Tibial nerve (tissue), 4 donors: ENCODE data around the gene EML2. TPM values are rescaled to one million over a fixed set of nuclear protein-coding genes. Genes with fewer than 3 reads are reported as not detected.

Source experiments
- DNase-seq, 2 donors: peaks; one replicate each; pipeline ENCODE4 v3.0.0-alpha.2; 2019; ENCODE audit warnings: low spot score in 2 of 2
- H3K27ac ChIP-seq, 4 donors: fragments of 200-600 bp; sonication (generic) in 3 of 4; one replicate each; pipeline ENCODE4 v1.5.1; 2017 to 2019; ENCODE audit warnings: mild to moderate bottlenecking in 1 of 4
- H3K27me3 ChIP-seq, 2 donors: fragments of 200-600 bp; sonication (generic) in 1 of 2; one replicate each; pipeline versions ENCODE4 v1.5.1 to v1.6.0; 2017 to 2019
- H3K36me3 ChIP-seq, 3 donors: fragments of 200-600 bp; sonication (generic); one replicate each; pipeline ENCODE4 v1.5.1; 2018 to 2019
- H3K4me1 ChIP-seq, 4 donors: fragments of 200-600 bp; sonication (generic) in 3 of 4; one replicate each; pipeline ENCODE4 v1.5.1; 2017 to 2019
- H3K4me3 ChIP-seq, 4 donors: fragments of 200-600 bp; sonication (generic) in 3 of 4; one replicate each; pipeline ENCODE4 v1.5.1; 2017 to 2019; ENCODE audit warnings: mild to moderate bottlenecking in 1 of 4, moderate library complexity in 1 of 4
- H3K9me3 ChIP-seq, 4 donors: fragments of 200-600 bp; sonication (generic) in 3 of 4; one replicate each; pipeline ENCODE4 v1.5.1; 2017 to 2019
- CTCF ChIP-seq, 5 experiments: fragments of 200-600 bp in 3 of 5; fragments of 450-650 bp in 2 of 5; sonication (generic) in 3 of 5; IDR thresholded peaks; one replicate each; pipeline ENCODE4 v1.5.1; 2016 to 2019; ENCODE audit warnings: antibody characterized with exemption in 5 of 5, mild to moderate bottlenecking in 3 of 5, moderate library complexity in 2 of 5
- EP300 ChIP-seq, 2 donors: sonication (generic); formaldehyde crosslinking; IDR thresholded peaks; one replicate each; pipeline ENCODE4 v1.6.1; 2017; ENCODE audit warnings: antibody characterized with exemption in 2 of 2, mild to moderate bottlenecking in 1 of 2
- POLR2A ChIP-seq, 2 donors: fragments of 450-650 bp; IDR thresholded peaks; one replicate each; pipeline ENCODE4 v1.6.1; 2017; ENCODE audit warnings: antibody characterized with exemption in 2 of 2, mild to moderate bottlenecking in 2 of 2, moderate library complexity in 2 of 2
- WGBS, 2 donors: methylation state at CpG; one replicate each; pipeline ENCODE4 v1.1.5; 2018; 5-methylcytosine and 5-hydroxymethylcytosine counted together
- small RNA-seq: library from RNA; depleted of rRNA; stranded (forward); fragments of <200 nt; gene quantifications from one replicate; pipeline ENCODE3, GENCODE V24; 2016
- total RNA-seq, 4 donors: library from RNA; depleted of rRNA; stranded (reverse); fragments of >200 nt; gene quantifications; one replicate each; pipeline ENCODE4 v1.1.0, GENCODE V29; 2016

EML2 gene
- total RNA-seq, 4 donors from 2014 or later, result 21.0 to 57.1 (median 25.0) TPM

GRCh38 chr19:45560038-45560437 lies 79.2 kb downstream of the EML2 start:
- no peaks in the 10 kb centered on the region for H3K9me3 ChIP-seq
- no peaks in the 10 kb centered on the region for H3K27me3 ChIP-seq
- H3K27ac ChIP-seq, result no peak overlapping the region
- no peak for DNase-seq
- H3K4me3 ChIP-seq, result no peak overlapping the region
- H3K36me3 ChIP-seq, result no peaks in the 10 kb centered on the region
- H3K4me1 ChIP-seq, result peaks cover 0 to 19% (median 3%) of the 10 kb centered on the region in 4 donors
- WGBS, 2 donors, result 85 to 87% methylated on average over 5 of the region's 5 CpGs
- TF ChIP-seq CTCF (IDR thresholded peaks at IDR 0.05) (no peak), POLR2A (IDR thresholded peaks at IDR 0.05) (no peak), EP300 (IDR thresholded peaks at IDR 0.05) (no peak)

Small RNA genes within 50 kb of the gene (small RNA-seq; reads per million reads assigned to genes)
- gene MIR642A, result 0.38 reads per million
- not detected for gene RN7SL836P

Other genes starting within 250 kb of the EML2 start
- gene PPP1R13L, start 234.3 kb downstream of the EML2 start, total RNA-seq, result 10 to 100 TPM; 10.0 to 27.9 (median 17.1) TPM
- 10 to 100 TPM in 1 of 4 donors, 1 to 10 TPM in 3; 2.2 to 10.8 (median 6.2) TPM for gene POLR1G, start 232.8 kb downstream of the EML2 start, total RNA-seq
- gene ERCC1, start 215.5 kb downstream of the EML2 start, total RNA-seq, result 100 to 1,000 TPM in 2 of 4 donors, 10 to 100 TPM in 2; 95.5 to 161 (median 99.2) TPM
- 1 to 10 TPM in 2 of 4 donors, under 1 TPM in 2; 0.60 to 4.9 (median 1.8) TPM for gene FOSB, start 171.4 kb downstream of the EML2 start, total RNA-seq
- 1 to 10 TPM; 1.5 to 5.9 (median 3.5) TPM for gene RTN2, start 142.3 kb downstream of the EML2 start, total RNA-seq
- 1 to 10 TPM in 1 of 4 donors, under 1 TPM in 2, not detected in 1; 0.39 to 5.0 (median 0.60) TPM for gene PPM1N, start 141.0 kb downstream of the EML2 start, total RNA-seq
- gene VASP, start 131.9 kb downstream of the EML2 start, total RNA-seq, result 10 to 100 TPM; 39.1 to 74.4 (median 59.2) TPM
- gene OPA3, start 54.6 kb downstream of the EML2 start, total RNA-seq, result 1 to 10 TPM; 4.8 to 6.7 (median 5.7) TPM
- gene GPR4, start 37.2 kb downstream of the EML2 start, total RNA-seq, result 10 to 100 TPM; 12.6 to 15.6 (median 13.8) TPM
- 1 to 10 TPM in 1 of 4 donors, under 1 TPM in 1, not detected in 2; 0.98 to 2.4 TPM for gene GIPR, start 28.8 kb upstream of the EML2 start, total RNA-seq
- gene SNRPD2, start 52.6 kb upstream of the EML2 start, total RNA-seq, result 100 to 1,000 TPM; 125 to 151 (median 137) TPM
- gene QPCTL, start 53.3 kb upstream of the EML2 start, total RNA-seq, result 10 to 100 TPM in 2 of 4 donors, 1 to 10 TPM in 2; 5.9 to 13.2 (median 10.5) TPM
- gene FBXO46, start 91.5 kb upstream of the EML2 start, total RNA-seq, result 10 to 100 TPM in 3 of 4 donors, 1 to 10 TPM in 1; 9.8 to 15.9 (median 13.7) TPM
- not detected for gene MEIOSIN, start 94.0 kb upstream of the EML2 start, total RNA-seq
- gene SIX5, start 129.9 kb upstream of the EML2 start, total RNA-seq, result 10 to 100 TPM; 21.0 to 31.0 (median 22.9) TPM
- gene DMPK, start 143.1 kb upstream of the EML2 start, total RNA-seq, result 10 to 100 TPM; 59.0 to 87.9 (median 77.4) TPM
- gene DMWD, start 153.4 kb upstream of the EML2 start, total RNA-seq, result 10 to 100 TPM; 28.4 to 75.0 (median 53.8) TPM
- under 1 TPM in 1 of 4 donors, not detected in 3; 0.30 TPM for gene RSPH6A, start 175.9 kb upstream of the EML2 start, total RNA-seq
- 10 to 100 TPM; 31.0 to 89.0 (median 57.4) TPM for gene SYMPK, start 223.8 kb upstream of the EML2 start, total RNA-seq
- not detected for gene FOXA3, start 224.9 kb upstream of the EML2 start, total RNA-seq
- gene IRF2BP1, start 246.7 kb upstream of the EML2 start, total RNA-seq, result 10 to 100 TPM; 16.4 to 33.3 (median 27.2) TPM